IMR-90 (cell line): ENCODE data around the gene CDK11B. TPM values are rescaled to one million over a fixed set of nuclear protein-coding genes. Genes with fewer than 3 reads are reported as not detected.

Source experiments
- ATAC-seq: fragments of 200-7000 bp; cut with Tn5 transposase; 2 replicates; pipeline ENCODE4 v1.9.1; 2020; ENCODE audit warnings: low read depth, mild to moderate bottlenecking, moderate library complexity
- BruUV-seq: library from RNA; stranded (reverse); fragments of 400-500 nt; replicated peaks from 2 replicates; lab custom pipeline; 2021; lab: Mats Ljungman, UMichigan
- CTCF ChIA-PET: fragments of 300-600 bp; formaldehyde crosslinking; extraction: SDS; loops from one replicate; lab custom pipeline; 2021; ENCODE audit warnings: antibody characterized with exemption; lab: Yijun Ruan, JAX
- POLR2A ChIA-PET: fragments of 300-600 bp; sonication (Branson Sonifier 250); formaldehyde crosslinking; loops from one replicate; lab custom pipeline; 2022; ENCODE audit warnings: antibody characterized with exemption; ENCODE audit not compliant: unreplicated experiment; lab: Charles Lee
- DNase-seq: peaks from one replicate; pipeline ENCODE4 v3.0.0; 2013
- H2AFZ ChIP-seq: replicated peaks from 2 replicates; pipeline ENCODE3; 2013; ENCODE audit warnings: low read length, mild to moderate bottlenecking; ENCODE audit not compliant: poor library complexity
- H2AK5ac ChIP-seq: 2 replicates; pipeline ENCODE4 v1.6.1; 2013; ENCODE audit warnings: low read depth, low read length, inconsistent platforms
- H2AK9ac ChIP-seq: replicated peaks from 2 replicates; pipeline ENCODE3; 2013; ENCODE audit warnings: mild to moderate bottlenecking, low read depth, low read length, moderate library complexity; ENCODE audit not compliant: poor library complexity
- H2BK120ac ChIP-seq: 2 replicates; pipeline ENCODE4 v1.6.1; 2013; ENCODE audit warnings: low read depth, low read length, inconsistent platforms
- H2BK15ac ChIP-seq: 3 replicates; pipeline ENCODE4 v1.6.1; 2013; ENCODE audit warnings: low read depth, low read length, inconsistent platforms
- H2BK20ac ChIP-seq: 2 replicates; pipeline ENCODE4 v1.6.1; 2013; ENCODE audit warnings: low read depth, mild to moderate bottlenecking, inconsistent platforms, low read length, moderate library complexity
- H2BK5ac ChIP-seq: 2 replicates; pipeline ENCODE4 v1.6.1; 2013; ENCODE audit warnings: mild to moderate bottlenecking, low read depth, low read length, inconsistent platforms; ENCODE audit not compliant: poor library complexity, severe bottlenecking
- H3K14ac ChIP-seq: replicated peaks from 2 replicates; pipeline ENCODE4 v1.6.1; 2013; ENCODE audit warnings: low read depth, low read length, inconsistent platforms
- H3K18ac ChIP-seq: 2 replicates; pipeline ENCODE4 v1.6.1; 2013; ENCODE audit warnings: low read depth, low read length, control low read depth
- H3K23ac ChIP-seq: 2 replicates; pipeline ENCODE4 v1.6.1; 2013; ENCODE audit warnings: low read depth, low read length, inconsistent platforms
- H3K27ac ChIP-seq: 2 replicates; pipeline ENCODE4 v1.5.1; 2013; ENCODE audit warnings: mild to moderate bottlenecking, control low read depth, low read length; ENCODE audit not compliant: insufficient read depth
- H3K27me3 ChIP-seq: 2 replicates; pipeline ENCODE4 v1.6.1; 2013; ENCODE audit warnings: low read length; ENCODE audit not compliant: control insufficient read depth, insufficient read depth
- H3K36me3 ChIP-seq: 2 replicates; pipeline ENCODE4 v1.6.1; 2013; ENCODE audit warnings: low read length, mixed read lengths; ENCODE audit not compliant: control insufficient read depth, insufficient read depth
- H3K4ac ChIP-seq: 2 replicates; pipeline ENCODE4 v1.6.1; 2013; ENCODE audit warnings: low read depth, low read length, inconsistent platforms
- H3K4me1 ChIP-seq: 2 replicates; pipeline ENCODE4 v1.6.1; 2013; ENCODE audit warnings: low read length, mixed read lengths; ENCODE audit not compliant: control insufficient read depth, insufficient read depth
- H3K4me2 ChIP-seq: 2 replicates; pipeline ENCODE4 v1.6.1; 2013; ENCODE audit warnings: low read depth, mild to moderate bottlenecking, control low read depth, low read length, moderate library complexity
- H3K4me3 ChIP-seq: 2 replicates; pipeline ENCODE4 v1.5.1; 2013; ENCODE audit warnings: low read depth, mild to moderate bottlenecking, control low read depth, low read length, moderate library complexity; ENCODE audit not compliant: insufficient read depth
- H3K56ac ChIP-seq: 2 replicates; pipeline ENCODE4 v1.6.1; 2013; ENCODE audit warnings: low read length, inconsistent platforms; ENCODE audit not compliant: insufficient read depth; ENCODE audit errors: extremely low read depth
- H3K79me1 ChIP-seq, 2 experiments: 2 replicates each; pipeline ENCODE4 v1.6.1; 2013; ENCODE audit warnings: low read length in 2 of 2, inconsistent platforms in 1 of 2, low read depth in 1 of 2
- H3K9ac ChIP-seq: 2 replicates; pipeline ENCODE4 v1.6.1; 2013; ENCODE audit warnings: low read depth, low read length, control low read depth
- H3K9me1 ChIP-seq: 2 replicates; pipeline ENCODE4 v1.6.1; 2013; ENCODE audit warnings: low read length, inconsistent platforms; ENCODE audit not compliant: insufficient read depth
- H3K9me3 ChIP-seq: 2 replicates; pipeline ENCODE4 v1.6.1; 2013; ENCODE audit warnings: low read length; ENCODE audit not compliant: control insufficient read depth, insufficient read depth
- H4K20me1 ChIP-seq: 2 replicates; pipeline ENCODE4 v1.6.1; 2013; ENCODE audit warnings: low read length, inconsistent platforms; ENCODE audit not compliant: insufficient read depth
- H4K5ac ChIP-seq: 2 replicates; pipeline ENCODE4 v1.6.1; 2013; ENCODE audit warnings: mild to moderate bottlenecking, low read depth, low read length, control low read depth
- H4K8ac ChIP-seq, 2 experiments: 2 replicates each; pipeline ENCODE4 v1.6.1; 2013; ENCODE audit warnings: low read depth in 2 of 2, low read length in 2 of 2, control low read depth in 1 of 2, inconsistent platforms in 1 of 2
- H4K91ac ChIP-seq: 2 replicates; pipeline ENCODE4 v1.6.1; 2013; ENCODE audit warnings: low read depth, low read length, inconsistent platforms; ENCODE audit not compliant: insufficient read depth
- BHLHE40 ChIP-seq: fragments of 150-350 bp; IDR thresholded peaks from 2 replicates; pipeline ENCODE4 v1.6.1; 2016; ENCODE audit warnings: mild to moderate bottlenecking, low read depth, low read length
- CEBPB ChIP-seq: IDR thresholded peaks from 2 replicates; pipeline ENCODE4 v1.6.1; 2012; ENCODE audit warnings: low read depth, low read length, improper control_type of control experiment
- CHD1 ChIP-seq: IDR thresholded peaks from 2 replicates; pipeline ENCODE4 v1.6.1; 2012; ENCODE audit warnings: low read depth, low read length, improper control_type of control experiment
- FOS ChIP-seq: fragments of 150-350 bp; IDR thresholded peaks from 2 replicates; pipeline ENCODE4 v1.6.1; 2016; ENCODE audit warnings: low read depth, low read length
- MAFK ChIP-seq: IDR thresholded peaks from 2 replicates; pipeline ENCODE4 v1.6.1; 2012; ENCODE audit warnings: low read depth, low read length, improper control_type of control experiment
- MAZ ChIP-seq: IDR thresholded peaks from 2 replicates; pipeline ENCODE4 v1.6.1; 2012; ENCODE audit warnings: low read depth, mild to moderate bottlenecking, low read length, improper control_type of control experiment, moderate library complexity, borderline replicate concordance
- MXI1 ChIP-seq: IDR thresholded peaks from 2 replicates; pipeline ENCODE4 v1.6.1; 2012; ENCODE audit warnings: low read depth, mild to moderate bottlenecking, low read length, moderate library complexity, borderline replicate concordance
- NFE2L2 ChIP-seq: fragments of 150-350 bp; IDR thresholded peaks from 2 replicates; pipeline ENCODE4 v1.6.1; 2016; ENCODE audit warnings: low read depth, mild to moderate bottlenecking, low read length
- POLR2A ChIP-seq: IDR thresholded peaks from 2 replicates; pipeline ENCODE4 v1.6.1; 2012; ENCODE audit warnings: mild to moderate bottlenecking, low read depth, low read length
- RAD21 ChIP-seq: IDR thresholded peaks from 2 replicates; pipeline ENCODE4 v1.6.1; 2012; ENCODE audit warnings: low read length, improper control_type of control experiment
- RCOR1 ChIP-seq: IDR thresholded peaks from 2 replicates; pipeline ENCODE4 v1.6.1; 2012; ENCODE audit warnings: mild to moderate bottlenecking, low read length, improper control_type of control experiment; ENCODE audit not compliant: insufficient replicate concordance
- RFX5 ChIP-seq: IDR thresholded peaks from 2 replicates; pipeline ENCODE4 v1.8.0; 2012; ENCODE audit warnings: low read depth, mild to moderate bottlenecking, low read length, moderate library complexity
- SMC3 ChIP-seq: fragments of 150-350 bp; IDR thresholded peaks from 2 replicates; pipeline ENCODE4 v1.6.1; 2016; ENCODE audit warnings: low read depth, mild to moderate bottlenecking, antibody characterized with exemption, low read length, moderate library complexity
- WGBS, 2 experiments: methylation state at CpG; one replicate each; pipeline versions ENCODE4 v1.1.5 to v1.1.7; 2013; ENCODE audit warnings: missing lambda C conversion rate in 2 of 2; ENCODE audit not compliant: insufficient read length in 1 of 2; ENCODE audit errors: extremely low coverage in 2 of 2; 5-methylcytosine and 5-hydroxymethylcytosine counted together
- dilution Hi-C: fragments of 300-500 bp; cut with HindIII; formaldehyde crosslinking; loops from one replicate; pipeline ENCODE4 v1.14.3; 2018; ENCODE audit warnings: low sequenced_read_pairs; ENCODE audit not compliant: unreplicated experiment
- in situ Hi-C: fragments of 300-500 bp; cut with MboI; formaldehyde crosslinking; loops from 3 replicates; pipeline ENCODE4 v1.14.3; 2019; ENCODE audit warnings: low sequenced_read_pairs, inconsistent platforms, mixed read lengths
- intact Hi-C: fragments of 100-400 bp; cut with micrococcal nuclease; formaldehyde crosslinking; loops from 2 replicates; pipeline ENCODE4 v1.10.0; 2022
- polyA plus RNA-seq, 3 experiments: library from polyadenylated mRNA; depleted of rRNA; stranded (reverse); fragments of >200 nt; gene quantifications; 2 replicates each; pipeline ENCODE4 v1.2.3, GENCODE V29; 2012; ENCODE audit warnings: low replicate concordance in 1 of 3
- total RNA-seq: library from RNA; depleted of rRNA; stranded (reverse); fragments of >200 nt; gene quantifications from 2 replicates; pipeline ENCODE4 v1.2.3, GENCODE V29; 2012
- TF ChIP-seq, protein P1 (sequence below): fragments of 150-350 bp; IDR thresholded peaks from 2 replicates; pipeline ENCODE4 v1.6.1; 2016; ENCODE audit warnings: low read depth, mild to moderate bottlenecking, low read length, moderate library complexity, borderline replicate concordance
- TF ChIP-seq, protein P2 (sequence below): fragments of 150-350 bp; IDR thresholded peaks from 2 replicates; pipeline ENCODE4 v1.6.1; 2017; ENCODE audit warnings: mild to moderate bottlenecking, antibody characterized with exemption, low read length, low read depth
- TF ChIP-seq, protein P3 (sequence below): conservative IDR thresholded peaks from 2 replicates; pipeline ENCODE4 v1.5.1; 2012; ENCODE audit warnings: mild to moderate bottlenecking, low read depth, low read length, improper control_type of control experiment

CDK11B gene
- total and polyA plus RNA-seq, 2 of the 4 experiments (the other 2 are of a cell fraction): 8.2 to 19.1 TPM

DNA sequence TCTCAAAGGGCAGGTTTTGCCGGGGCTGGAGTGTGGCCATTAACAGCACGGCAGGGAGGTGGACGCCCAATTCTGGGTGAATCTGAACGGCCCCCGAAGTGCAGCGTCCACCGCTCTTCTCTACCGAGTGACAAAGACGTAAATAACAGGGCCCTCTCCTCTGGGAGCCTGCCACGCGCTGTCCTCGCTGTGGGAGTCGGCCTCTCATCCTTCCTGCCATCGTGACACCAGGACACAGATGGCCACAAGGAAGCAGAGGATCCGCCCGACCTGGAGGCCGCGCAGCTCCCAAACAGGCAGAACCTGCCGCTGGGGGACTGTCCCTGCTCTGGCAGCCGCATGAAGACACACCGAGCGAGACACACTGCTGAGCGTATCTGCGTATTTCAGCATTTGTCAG is 12.1 kb upstream of the CDK11B start:
- CTCF ChIA-PET: no interaction called here
- POLR2A ChIA-PET: no interaction called here
- H3K4me1 ChIP-seq: no peaks in the 10 kb centered on the region
- H3K23ac ChIP-seq: no peak overlapping the region
- no peak for DNase-seq
- peaks cover 56% of the 10 kb centered on the region for H3K36me3 ChIP-seq
- H3K4me2 ChIP-seq: no peak overlapping the region
- peaks cover 8% of the 10 kb centered on the region in 2 experiments; a peak in 2 of 4 replicates for H3K79me1 ChIP-seq
- H2BK120ac ChIP-seq: no peak overlapping the region
- no peak overlapping the region for H4K8ac ChIP-seq
- no peaks in the 10 kb centered on the region for H3K9me1 ChIP-seq
- H3K18ac ChIP-seq: no peak overlapping the region
- in situ Hi-C loops: no loop called here
- dilution Hi-C loops: no loop called here
- H3K4ac ChIP-seq: no peak overlapping the region
- H2BK15ac ChIP-seq: no peak overlapping the region
- no peak overlapping the region for H3K4me3 ChIP-seq
- no peak for ATAC-seq
- H4K91ac ChIP-seq: no peak overlapping the region
- H3K9ac ChIP-seq: no peak overlapping the region
- no peak overlapping the region for H3K56ac ChIP-seq
- no TSS peak for BruUV-seq
- 95% methylated on average over 20 of the region's 24 CpGs; no CpG with 5 or more reads in 1 of the 2 experiments for WGBS, 2 experiments
- no peak overlapping the region for H2AK9ac ChIP-seq
- no peak overlapping the region for H2BK20ac ChIP-seq
- H2AFZ ChIP-seq: no peak overlapping the region
- H3K27me3 ChIP-seq: no peaks in the 10 kb centered on the region
- H2AK5ac ChIP-seq: no peak overlapping the region
- no peaks in the 10 kb centered on the region for H4K20me1 ChIP-seq
- H3K9me3 ChIP-seq: no peaks in the 10 kb centered on the region
- TF ChIP-seq MXI1 (no peak), RCOR1 (no peak), RFX5 (no peak), FOS (no peak), MAZ (no peak), CHD1 (no peak), POLR2A (no peak), RAD21 (no peak), BHLHE40 (no peak), SMC3 (no peak), NFE2L2 (no peak), MAFK (no peak), CEBPB (no peak)
- TF ChIP-seq, protein P1, sequence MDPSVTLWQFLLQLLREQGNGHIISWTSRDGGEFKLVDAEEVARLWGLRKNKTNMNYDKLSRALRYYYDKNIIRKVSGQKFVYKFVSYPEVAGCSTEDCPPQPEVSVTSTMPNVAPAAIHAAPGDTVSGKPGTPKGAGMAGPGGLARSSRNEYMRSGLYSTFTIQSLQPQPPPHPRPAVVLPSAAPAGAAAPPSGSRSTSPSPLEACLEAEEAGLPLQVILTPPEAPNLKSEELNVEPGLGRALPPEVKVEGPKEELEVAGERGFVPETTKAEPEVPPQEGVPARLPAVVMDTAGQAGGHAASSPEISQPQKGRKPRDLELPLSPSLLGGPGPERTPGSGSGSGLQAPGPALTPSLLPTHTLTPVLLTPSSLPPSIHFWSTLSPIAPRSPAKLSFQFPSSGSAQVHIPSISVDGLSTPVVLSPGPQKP: no peak
- TF ChIP-seq, protein P2, sequence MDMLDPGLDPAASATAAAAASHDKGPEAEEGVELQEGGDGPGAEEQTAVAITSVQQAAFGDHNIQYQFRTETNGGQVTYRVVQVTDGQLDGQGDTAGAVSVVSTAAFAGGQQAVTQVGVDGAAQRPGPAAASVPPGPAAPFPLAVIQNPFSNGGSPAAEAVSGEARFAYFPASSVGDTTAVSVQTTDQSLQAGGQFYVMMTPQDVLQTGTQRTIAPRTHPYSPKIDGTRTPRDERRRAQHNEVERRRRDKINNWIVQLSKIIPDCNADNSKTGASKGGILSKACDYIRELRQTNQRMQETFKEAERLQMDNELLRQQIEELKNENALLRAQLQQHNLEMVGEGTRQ: no peak
- TF ChIP-seq, protein P3, sequence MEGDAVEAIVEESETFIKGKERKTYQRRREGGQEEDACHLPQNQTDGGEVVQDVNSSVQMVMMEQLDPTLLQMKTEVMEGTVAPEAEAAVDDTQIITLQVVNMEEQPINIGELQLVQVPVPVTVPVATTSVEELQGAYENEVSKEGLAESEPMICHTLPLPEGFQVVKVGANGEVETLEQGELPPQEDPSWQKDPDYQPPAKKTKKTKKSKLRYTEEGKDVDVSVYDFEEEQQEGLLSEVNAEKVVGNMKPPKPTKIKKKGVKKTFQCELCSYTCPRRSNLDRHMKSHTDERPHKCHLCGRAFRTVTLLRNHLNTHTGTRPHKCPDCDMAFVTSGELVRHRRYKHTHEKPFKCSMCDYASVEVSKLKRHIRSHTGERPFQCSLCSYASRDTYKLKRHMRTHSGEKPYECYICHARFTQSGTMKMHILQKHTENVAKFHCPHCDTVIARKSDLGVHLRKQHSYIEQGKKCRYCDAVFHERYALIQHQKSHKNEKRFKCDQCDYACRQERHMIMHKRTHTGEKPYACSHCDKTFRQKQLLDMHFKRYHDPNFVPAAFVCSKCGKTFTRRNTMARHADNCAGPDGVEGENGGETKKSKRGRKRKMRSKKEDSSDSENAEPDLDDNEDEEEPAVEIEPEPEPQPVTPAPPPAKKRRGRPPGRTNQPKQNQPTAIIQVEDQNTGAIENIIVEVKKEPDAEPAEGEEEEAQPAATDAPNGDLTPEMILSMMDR: no peak
- intact Hi-C loops: no loop called here
- H4K5ac ChIP-seq: no peak overlapping the region
- H3K14ac ChIP-seq: no peak overlapping the region
- H2BK5ac ChIP-seq: no peak overlapping the region
- H3K27ac ChIP-seq: no peak overlapping the region
